Germinal center (tissue), 1 donor: ENCODE data around the gene BLCAP.
A peak's percentile ranks its signal among the peaks of the same experiment; 100 is the strongest.

Experiments used
- DNase-seq: peaks from one replicate; pipeline ENCODE4 v3.0.0; 2012; ENCODE audit warnings: mixed read lengths, low spot score

The BLCAP gene

DNA sequence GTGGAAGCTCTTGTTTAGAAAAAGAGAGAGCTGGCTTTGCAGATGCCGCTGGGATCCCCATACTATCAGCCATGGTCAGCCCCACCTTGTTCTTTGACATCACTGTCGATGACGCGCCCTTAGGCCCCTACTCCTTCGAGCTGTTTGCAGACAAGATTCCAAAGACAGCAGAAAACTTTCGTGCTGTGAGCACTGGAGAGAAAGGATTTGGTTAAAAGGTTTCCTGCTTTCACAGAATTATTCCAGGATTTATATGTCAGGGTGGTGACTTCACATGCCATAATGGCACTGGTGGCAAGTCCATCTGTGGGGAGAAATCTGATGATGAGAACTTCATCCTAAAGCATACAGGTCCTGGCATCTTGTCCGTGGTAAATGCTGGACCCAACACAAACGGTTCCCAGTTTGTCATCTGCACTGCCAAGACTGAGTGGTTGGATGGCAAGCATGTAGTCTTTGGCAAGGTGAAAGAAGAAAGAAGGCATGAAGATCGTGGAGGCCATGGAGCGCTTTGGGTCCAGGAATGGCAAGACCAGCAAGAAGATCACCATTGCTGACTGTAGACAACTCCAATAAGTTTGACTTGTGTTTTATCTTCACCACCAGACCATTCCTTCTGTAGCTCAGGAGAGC lies 2.4 kb upstream of the BLCAP start:
- DNase-seq, result no peak

DNA sequence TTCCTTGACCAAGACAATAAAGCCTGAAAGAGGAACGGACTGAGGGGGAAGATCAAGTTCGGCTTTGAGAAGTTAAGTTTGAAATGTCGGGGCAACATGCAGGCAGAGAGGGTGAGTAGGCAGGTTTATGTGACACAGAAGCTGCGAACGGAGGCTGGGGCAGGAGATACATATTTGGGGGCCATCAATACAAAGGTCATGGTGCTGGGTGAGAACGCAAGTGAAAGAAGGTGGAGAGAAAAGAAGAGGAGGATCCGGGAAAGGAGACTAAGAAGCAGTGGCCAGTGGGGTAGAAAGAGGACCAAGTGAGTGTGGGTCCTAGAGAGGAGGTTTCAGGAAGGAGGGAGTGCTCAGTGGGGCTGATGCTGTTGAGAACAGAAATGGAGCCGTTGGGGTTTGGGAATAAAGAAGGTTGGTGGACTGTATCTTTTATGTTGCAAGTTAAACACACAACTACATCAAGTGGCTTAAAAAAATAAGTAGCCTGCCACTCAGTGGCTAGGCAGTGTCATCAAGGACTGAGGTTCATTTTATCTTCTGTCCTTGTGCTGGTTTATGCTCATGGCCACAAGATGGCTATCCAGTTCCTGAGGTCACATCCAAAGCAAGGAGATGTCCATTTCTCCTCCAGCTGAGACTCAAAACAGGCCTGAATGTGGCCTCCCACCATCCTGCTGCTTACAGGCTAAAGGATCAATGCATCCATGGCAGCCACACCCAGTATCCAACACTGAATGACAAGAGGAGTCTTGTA lies 1.7 kb upstream of the BLCAP start:
- DNase-seq, result no peak

DNA sequence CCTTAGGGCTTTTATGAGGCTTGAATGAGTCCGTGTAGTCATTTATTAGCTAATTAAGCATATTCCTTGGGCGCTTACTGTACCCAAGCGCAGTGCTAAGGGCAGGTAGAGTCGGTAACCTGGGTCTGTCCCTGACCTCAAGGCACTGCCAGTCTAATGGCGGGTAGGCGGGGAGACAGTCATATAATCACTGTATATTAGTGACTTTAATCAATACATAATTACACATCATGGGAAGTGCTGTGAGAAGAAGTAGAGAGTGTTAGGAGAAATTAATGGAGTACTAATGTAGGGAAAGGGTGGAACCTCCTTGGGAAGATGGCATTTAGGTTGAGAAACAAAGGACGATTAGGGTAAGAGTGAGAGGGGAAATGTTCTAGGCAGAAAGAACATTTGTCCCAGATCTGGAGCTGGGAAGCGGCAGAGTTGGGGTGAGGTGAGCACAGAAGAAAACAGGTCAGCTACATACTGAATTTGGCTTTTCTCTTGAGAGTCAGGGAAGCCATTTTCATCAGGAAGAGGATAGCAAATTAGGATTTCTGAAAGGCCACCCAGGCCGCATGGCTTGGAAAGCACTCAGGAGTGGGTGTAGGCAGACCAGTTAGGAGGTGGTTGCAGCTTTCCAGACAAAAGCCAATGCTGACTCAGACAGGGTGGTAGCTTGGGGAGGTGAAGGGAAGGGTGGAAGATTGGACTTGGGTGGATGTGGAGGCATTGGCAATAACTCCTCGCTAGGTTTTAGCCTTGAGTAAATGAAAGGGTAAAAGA lies 954 bp upstream of the BLCAP start:
- DNase-seq, result no peak

DNA sequence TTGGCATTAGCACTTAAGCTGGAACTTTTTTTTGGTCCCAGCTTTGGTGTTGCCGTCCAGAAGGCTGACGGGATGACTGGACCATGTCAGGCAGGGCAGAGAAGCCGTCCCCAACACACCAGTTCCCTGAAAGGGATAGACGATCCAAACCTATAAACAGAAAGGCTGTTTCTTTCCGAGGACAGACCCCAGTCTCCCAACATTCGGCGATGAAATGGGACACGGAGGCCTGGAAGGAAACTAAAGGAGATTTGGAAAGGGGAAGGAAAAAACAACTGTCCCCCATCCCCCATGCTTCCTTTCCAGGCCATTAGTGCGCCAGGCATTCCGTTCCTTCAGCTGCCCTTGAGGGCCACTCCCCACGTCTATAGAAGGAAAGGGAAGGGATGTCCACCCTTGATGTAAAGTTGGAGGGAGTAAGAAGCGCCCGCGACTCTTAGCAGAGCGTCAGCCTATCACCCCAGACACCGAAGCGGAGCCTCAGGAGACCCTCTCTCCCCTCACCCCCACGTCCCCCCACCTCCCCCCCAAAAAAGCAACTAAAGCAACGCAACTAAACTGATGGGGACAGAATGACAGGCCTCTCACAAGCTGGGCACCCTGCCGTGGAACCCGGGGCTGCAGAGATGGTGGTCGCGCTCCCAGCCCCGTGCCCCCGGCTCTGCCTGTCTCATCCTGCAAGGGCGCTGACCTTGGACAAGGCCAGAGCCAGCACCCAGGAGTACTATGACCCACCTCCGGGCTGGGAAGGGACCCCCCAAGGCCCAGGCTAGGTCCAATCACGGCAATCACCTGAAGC lies 638 bp downstream of the BLCAP start:
- no peak for DNase-seq

DNA sequence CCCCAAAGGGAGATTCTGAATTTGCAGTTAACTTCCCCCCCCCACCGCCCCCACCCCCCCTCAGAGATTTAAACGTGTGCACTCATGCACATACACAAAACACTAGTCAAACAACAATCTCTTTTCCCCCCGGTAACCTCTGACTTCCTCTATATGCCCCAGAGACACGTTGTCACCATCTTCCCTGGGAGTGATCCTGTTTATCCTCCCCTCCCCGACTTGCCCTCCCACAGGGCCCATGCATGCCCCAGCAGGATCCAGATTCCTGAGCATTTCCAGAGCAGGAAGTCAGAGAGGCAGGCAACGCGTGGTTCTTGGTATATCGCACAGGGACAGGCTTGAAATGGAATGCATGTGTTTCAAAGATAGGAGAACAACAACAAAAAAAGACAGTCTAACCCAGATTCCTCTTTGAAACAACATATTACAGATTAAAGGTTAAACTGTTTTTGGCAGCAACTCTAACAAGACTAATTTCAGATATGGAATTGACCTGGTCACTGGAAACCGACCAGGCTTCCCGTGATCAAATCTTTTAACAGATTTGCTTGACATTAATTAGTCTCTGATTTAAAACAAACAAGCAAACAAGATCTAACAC lies 1.3 kb downstream of the BLCAP start:
- peak; percentile 70 for DNase-seq

DNA sequence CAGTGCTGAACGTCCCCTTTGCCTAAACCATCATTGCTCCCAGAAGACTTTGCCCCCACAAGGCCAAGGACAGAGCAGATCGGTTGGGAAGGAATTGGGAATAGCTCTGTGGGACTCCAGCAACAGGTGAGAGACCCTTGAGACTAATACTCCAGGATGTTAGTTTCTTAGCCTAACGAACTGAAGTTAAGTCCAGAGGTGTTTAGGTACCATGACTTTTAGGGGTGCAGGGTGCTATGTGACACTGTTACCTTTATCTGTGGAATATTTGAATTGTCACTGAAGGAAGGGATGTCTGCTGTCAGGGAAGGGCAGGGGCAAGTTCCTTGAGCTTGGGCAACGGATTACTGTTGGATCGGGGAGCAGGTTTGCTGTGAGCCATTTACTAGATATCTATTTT lies 1.9 kb downstream of the BLCAP start:
- no peak for DNase-seq

DNA sequence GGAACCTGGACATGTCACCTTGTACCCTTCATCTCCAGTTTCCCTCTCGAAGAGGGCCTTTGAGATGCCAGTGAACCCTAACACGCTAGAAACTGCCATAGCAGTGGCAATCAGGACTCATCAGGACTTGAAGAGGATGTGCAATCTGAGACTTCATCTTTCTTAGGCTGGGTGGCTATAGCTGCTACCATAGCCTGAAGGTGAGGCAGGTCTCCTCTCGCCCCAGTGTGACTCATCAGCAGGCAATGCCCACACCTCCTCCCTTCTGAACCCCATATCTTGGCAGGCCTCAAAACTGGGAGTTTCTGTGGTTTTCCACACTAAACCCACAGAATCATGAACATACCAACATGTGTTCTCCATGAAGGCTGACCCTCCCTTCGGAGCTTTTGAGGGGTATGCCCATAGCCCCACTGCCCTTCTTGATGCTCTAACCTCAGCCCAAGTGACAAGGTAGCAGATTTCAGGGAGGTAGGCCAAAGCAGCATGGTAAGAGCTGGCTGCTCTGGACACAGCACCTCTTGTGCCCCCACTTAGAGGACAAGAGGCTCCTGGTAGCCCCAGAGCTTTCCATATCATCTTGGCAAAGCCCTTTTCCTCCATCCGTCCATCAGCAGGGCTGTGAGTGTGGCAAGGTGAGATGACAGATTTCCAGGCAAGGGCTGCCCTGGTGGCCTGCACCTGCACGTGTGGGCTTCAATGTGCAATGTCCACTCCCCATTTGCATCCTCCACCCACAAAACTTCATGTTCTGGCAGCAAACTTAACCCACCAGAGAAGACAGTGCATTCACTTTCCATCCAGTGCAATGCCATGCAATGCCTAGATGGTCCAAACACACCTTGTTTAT lies 2.6 kb downstream of the BLCAP start:
- DNase-seq, result no peak

DNA sequence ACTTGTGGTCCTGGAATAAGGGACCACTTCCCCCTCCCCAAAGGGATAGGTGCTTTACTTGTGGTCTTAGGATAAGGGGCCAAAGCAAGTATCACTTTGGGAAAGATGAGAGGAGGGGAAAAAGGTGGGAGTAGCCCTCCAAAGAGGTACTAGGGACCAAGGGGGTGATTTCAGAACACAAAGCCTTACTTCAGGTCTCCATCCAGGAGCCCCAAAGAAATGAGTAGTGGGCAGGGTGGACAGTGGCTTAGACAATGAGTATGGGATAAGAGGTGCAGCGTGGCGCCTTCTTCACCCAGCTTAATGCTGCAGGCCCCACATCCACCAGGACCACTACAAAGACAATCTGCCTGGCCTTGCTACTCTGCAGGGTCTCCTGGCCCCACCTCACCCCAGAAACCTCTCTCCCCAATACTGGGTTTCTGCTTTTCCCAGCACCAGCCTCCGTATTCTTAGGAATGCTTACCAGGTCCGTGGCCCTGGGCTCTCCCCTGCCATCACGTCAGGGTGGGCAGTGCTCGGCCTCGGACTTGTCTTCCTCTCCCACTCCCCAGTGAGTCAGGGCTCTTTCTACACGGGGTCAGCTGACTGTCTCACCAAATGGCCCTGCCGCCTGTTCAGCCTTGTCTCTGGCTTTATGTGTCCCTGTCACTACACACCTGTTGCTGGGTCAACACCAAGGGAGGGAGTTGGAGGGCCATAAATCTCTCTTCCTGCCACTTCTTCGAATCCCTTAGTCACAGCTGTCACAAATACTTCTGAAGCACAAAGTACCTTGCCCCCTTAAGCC lies 3.6 kb downstream of the BLCAP start:
- no peak for DNase-seq

DNA sequence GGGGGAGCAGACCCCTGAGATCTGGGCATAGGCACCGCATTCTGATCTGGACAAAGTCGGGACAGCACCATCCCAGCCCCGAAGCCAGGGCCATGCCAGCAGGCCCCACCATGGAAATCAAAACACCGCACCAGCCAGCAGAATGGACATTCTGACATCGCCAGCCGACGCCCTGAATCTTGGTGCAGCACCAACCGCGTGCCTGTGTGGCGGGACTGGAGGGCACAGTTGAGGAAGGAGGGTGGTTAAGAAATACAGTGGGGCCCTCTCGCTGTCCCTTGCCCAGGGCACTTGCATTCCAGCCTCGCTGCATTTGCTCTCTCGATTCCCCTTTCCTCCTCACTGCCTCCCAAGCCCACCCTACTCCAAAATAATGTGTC lies 4.7 kb downstream of the BLCAP start:
- no peak for DNase-seq

DNA sequence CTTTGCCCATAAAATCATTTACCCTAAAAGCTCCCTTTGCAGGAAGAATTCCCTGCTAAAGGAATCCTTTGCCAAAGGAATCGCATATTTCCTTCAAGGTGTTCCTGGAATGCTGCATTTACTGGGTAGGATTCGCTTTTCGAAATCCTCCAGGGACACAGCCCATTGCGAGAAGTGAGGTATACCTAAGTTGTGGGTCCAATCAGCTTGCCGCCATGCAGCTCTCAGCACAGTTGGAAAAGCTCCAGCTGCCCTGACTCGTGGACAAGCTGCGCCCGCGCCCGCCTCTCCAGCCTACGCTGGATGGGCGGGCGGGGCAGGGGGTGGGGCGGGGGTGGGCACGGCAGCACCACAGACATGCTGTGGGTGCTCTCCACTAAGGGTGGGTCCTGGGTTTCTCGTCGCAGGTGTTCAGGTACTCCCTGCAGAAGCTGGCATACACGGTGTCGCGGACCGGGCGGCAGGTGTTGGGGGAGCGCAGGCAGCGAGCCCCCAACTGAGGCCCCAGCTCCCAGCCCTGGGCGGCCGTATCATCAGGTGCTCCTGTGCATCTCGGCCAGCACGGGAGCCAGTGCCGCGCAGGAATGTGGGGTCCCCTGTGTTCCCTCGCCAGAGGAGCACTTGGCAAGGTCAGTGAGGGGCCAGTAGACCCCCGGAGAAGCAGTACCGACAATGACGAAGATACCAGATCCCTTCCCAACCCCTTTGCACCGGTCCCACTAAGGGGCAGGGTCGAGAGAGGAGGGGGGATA lies 5.2 kb downstream of the BLCAP start:
- no peak for DNase-seq

DNA sequence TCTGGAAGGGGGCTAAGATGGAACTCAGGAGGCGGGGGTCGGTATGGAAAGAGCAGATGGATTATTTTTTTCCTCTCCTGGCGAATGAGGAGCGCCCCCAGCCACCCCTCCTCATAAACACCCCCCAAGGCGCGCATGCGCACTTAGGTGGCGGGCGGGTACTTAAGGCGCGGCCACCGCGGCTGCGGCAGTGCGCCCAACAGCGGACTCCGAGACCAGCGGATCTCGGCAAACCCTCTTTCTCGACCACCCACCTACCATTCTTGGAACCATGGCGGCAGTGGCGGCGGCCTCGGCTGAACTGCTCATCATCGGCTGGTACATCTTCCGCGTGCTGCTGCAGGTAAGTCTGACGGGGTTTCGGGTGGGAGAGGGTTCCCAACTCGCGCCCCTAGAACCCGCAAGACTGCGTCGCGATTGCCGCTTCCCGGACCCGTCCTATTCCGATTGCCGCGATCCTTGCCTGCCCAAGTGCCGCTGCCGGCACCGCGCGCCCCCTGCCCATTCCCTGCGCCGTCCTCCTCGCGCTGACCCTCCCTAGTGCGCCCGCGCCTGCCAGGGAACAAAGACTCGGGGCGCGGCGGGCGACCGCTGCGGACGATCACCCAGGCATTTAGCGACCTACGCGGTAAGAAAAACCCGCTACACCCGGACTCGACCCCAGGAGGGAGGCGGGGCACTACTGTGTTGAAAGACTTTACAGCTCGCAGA lies 6.5 kb downstream of the BLCAP start, which contains the start of gene NNAT:
NNAT (plus strand) TSS at position 190 of the 711 bp plus-strand sequence; CDS start at position 272, 82 bp downstream.
- DNase-seq, result no peak

DNA sequence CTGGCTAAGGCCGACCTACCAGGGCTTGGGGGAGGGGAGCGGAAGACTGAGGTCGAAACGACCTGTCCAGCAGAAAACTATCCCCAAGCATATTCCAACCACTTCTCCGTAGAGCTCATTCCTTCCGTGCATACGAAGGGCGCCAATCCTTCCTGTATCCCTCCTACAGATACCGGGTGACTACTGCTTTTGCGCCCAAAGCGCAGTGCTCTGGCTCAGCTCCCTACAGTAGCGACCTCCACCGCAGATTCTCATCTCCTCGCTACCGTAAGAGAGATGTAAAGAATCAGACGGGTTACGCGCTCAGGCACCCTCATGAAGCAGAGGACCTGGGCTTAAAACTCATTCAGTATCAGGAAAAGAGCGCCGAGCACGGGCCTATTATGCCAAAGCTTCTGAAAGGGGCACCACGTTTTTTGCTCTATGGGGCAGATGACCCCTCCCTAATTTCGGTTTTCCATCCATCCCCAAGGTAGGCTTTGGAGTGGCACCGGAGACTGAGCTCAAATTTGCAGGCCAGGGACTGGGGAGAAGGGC lies 7.2 kb downstream of the BLCAP start:
- DNase-seq, result no peak

DNA sequence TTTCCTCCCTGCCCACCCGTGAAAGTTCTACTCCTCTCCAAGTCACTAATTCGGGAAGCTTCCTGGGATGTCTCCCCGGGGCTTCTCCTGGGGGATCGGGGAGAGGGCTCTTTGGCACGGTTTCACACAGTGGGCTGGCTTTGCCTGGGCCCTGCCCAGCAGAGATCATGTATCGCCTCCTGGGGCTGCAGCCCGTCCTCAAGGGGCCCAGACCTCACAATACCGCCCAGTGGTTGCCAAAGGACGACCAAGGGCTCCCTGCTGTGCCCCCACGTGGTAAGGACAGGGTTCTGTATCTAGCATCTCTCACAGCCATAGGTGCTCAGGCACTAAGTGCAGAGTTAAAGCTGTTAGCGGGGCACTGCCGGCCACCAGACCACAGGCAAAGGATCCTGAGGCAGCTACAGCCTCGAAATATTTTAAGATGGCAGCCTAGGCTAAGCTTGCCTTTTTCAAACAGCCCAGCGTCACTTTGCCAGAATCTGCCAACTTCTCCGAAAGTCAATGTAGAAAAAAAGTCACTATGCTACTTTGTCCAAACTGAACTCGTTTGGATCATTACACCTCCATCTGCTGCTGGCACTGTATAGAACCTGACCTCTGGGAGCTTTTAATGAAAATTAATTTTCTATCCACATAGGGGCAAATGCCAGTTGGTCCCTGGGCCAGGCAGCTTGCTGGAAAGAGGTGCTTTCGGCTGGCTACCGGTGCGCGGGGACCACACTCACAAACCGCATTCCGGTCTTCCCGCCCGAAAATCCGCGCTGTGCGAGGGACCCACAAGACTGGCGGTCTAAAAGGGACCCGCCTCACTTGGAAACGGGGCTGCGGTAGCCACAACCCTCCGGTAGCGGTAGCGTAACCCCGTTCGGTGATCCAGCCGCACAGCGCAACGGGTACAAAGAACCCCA lies 7.9 kb downstream of the BLCAP start:
- DNase-seq, result no peak

DNA sequence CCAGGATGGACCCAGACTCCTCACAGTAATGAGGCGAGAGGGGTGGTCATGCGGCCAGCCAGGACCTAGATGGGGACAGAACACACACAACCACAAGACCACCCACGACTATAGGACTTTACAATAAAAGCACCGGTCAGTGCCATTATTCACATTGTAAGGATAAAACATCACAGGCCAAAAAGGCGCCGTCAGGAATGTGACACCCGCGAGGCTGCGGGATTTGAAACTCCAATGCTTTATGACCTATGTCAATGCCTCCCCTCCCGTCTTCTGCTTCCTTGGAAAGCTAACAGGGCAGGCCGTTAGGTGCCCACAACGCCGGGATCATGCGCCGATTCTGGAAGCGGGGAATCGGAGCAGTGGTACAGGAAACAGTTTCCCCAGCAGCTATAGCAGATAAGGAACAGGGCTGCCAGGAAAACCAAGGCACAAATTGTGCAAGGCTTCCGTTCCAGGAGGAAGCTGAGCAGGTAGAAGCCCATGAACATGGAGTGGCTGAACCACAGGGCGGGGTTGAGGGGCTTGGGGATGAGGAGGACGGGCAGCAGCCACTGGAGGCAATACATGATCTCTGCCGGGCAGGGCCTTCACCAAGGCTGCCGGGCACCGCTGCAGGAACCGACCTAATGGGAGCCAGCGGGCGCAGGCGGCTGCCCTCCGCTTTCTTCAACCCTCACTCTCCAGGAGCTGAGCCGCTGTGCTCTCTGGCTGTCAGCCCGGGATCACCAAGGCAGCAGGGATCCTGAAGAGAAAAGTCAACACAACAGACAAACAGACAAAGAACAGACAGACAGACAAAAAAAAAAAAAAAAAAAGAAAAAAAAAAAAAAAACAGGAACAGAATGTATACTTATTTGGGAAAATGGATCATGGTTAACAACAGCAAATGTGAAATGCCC lies 8.8 kb downstream of the BLCAP start:
- DNase-seq, result no peak

DNA sequence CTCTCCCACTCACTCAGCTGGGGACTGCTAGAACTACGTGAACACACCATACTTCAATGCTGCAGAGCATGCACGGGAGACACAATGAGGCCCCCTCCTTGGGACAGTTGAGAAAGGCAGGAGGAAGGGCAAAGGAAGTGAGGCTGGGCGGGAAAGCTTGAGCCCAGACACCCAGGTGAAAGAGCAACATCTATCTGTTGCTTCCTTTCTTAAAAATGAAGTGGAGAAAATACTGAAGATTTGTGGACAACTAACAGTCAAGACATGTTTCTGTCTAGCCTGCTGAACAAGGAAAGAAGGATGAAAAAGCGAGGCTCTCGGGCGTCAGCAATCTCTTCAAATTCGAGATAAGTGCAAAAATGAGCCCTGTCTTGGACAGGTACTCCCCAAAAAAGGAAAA lies 9.6 kb downstream of the BLCAP start:
- no peak for DNase-seq
